Hematopoietic multipotent progenitor cell treated with erythropoietin and hydrocortisone succinate and interleukin-3 and kit ligand, for 6 days (in vitro differentiated cells): ENCODE results near the gene OXGR1.
A peak's percentile ranks its signal among the peaks of the same experiment; 100 is the strongest.
"Not testable (repeated sequence)": the region's sequence is repeated elsewhere in the genome, so short reads cannot be mapped to it uniquely, and the experiment has no call there.

Source experiments
- DNase-seq: peaks from one replicate; pipeline ENCODE4 v3.0.0-alpha.2; 2015

OXGR1 gene

GRCh38 chr13:97004886-97005285 lies 10.6 kb upstream of the OXGR1 start:
- DNase-seq = no peak

GRCh38 chr13:97004096-97004876 lies 10.0 kb upstream of the OXGR1 start:
- DNase-seq = no peak

- no peak for DNase-seq
Observed at GRCh38 chr13:97003071-97003470, 8.8 kb upstream of the OXGR1 start.

- no peak for DNase-seq
Observed at GRCh38 chr13:97002581-97002980, 8.3 kb upstream of the OXGR1 start.

DNA sequence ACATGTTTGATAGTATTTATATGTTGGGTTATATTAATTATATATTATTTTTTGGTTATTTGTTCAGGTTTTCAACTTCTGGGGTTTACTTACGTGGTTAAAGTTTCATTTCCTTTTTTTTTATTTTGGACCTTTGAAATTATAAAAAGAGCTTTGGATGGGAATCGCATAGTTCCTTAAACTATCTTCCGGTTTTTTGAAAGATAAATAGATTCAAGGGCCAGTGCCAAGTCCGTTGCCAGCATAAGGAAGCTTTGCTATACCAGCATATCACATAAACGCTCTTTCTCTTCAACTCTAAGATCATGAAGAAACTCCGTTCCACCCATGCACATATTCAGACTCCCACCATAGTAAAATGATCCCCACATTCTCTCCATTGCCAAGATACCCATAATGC lies 7.4 kb upstream of the OXGR1 start:
- no peak for DNase-seq

GRCh38 chr13:97000295-97000925 lies 6.1 kb upstream of the OXGR1 start:
- DNase-seq = no peak

GRCh38 chr13:96999091-96999490 lies 4.8 kb upstream of the OXGR1 start:
- no peak for DNase-seq

DNA sequence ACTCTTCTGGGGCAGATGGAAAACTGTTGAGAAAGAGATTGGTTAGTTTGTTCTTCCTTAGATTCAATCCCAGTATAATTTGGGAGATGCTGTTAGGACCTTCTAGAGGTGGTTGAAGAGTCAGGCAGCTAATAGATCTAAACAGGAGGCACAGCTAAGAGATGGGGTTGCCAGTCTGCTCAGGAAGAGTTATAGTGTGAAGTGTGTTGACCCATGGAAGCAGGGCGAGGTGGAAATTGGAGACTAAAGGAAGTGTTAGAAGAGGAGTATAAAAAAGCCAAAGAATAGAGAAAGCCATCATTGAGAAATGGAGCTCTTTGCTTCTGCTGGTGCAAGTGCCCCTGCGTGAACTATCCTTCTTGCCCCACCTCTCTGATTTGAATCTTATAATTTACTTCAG lies 3.8 kb upstream of the OXGR1 start:
- no peak for DNase-seq

DNA sequence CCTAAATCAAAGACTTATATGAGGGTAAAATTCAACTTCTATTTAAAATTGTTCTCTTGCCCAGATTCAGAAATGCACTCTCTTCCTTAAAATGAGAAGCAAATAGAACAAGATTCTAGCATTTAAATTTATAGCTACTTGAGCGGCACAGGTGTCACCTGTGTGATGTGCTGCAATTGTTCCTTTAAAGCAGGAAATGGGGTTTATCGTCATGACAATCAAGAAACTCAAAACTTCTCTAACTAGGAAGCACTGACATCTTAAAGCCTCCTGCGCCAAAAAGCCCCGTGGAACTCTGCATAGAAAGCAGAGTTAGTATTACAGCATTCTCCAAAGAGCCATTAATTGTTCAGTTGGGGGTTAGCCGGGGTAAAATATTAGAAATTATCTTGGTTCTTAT lies 2.6 kb upstream of the OXGR1 start:
- DNase-seq = no peak

GRCh38 chr13:96996107-96996506 lies 1.8 kb upstream of the OXGR1 start:
- DNase-seq = no peak

DNA sequence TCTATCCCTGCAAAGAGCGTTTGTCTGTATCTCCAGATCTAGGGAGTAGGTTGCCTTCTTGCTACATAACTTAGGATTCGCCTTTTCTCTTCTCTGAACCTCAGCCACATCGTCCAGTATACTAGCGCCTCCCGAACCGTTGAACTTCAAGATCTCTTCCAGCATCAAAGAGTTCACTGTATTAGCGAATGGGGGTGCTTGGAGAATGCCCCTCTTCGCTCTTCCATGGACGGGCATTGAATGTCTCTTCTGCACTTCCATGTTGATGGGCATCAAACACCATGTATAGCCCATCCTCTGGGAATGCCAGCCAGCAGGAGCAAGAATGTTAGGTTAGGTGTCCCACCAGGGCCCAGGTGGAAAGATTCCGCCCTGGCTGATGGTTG lies 575 bp upstream of the OXGR1 start:
- DNase-seq = no peak

DNA sequence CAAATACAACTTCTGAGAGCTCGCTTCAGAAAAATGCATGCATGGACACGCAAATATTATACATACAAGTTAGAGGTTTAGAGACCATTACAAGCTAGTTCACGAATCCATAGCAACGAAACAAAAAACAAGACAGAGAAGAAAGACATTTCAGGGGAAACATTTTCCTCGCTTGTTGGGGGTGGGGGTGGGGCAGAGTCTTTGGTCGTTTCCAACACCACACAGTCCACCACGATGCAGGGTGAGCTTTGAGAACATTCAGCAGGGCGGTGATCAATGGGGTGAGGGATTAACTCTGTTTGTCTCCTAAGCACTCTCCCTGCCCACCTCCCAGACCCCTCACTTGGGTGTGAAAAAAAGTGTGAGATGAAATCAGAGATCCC lies 651 bp downstream of the OXGR1 start:
- no peak for DNase-seq

- DNase-seq = no peak
Observed at GRCh38 chr13:96992633-96993032, 1.6 kb downstream of the OXGR1 start.

GRCh38 chr13:96991072-96991471 lies 3.2 kb downstream of the OXGR1 start:
- no peak for DNase-seq

DNA sequence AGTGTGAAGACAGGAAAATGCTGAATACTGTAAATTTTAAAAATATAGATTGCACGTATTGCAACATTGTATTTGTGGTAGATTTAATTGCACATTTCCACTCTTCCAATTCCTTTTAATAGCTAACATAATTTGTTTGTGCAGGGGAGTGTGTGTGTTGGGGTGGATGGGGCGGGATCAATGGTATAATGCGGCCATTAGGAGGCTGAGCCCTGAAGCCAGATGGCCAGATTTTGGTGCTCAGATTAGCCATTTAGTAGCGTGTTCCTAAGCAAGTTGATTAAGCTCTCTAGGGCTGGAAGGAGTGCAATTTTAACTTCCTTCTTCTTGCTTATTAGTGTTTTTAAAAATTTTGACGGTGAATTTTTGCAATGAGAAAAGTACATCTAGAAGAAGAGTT lies 5.8 kb downstream of the OXGR1 start:
- DNase-seq = no peak

- peak; percentile 15 for DNase-seq
Observed at GRCh38 chr13:96984051-96984508, 10.2 kb downstream of the OXGR1 start.

GRCh38 chr13:96982672-96983071 lies 11.6 kb downstream of the OXGR1 start:
- DNase-seq = peak; percentile 14

DNA sequence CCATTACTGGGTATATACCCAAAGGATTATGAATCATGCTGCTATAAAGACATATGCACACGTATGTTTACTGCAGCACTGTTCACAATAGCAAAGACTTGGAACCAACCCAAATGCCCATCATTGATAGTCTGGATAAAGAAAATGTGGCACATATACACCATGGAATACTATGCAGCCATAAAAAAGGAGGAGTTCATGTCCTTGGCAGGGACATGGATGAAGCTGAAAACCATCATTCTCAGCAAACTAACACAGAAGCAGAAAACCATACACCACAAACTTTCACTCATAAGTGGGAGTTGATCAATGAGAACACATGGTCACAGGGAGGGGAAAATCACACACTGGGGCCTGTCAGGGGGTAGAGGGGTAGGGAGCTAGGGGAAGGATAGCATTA lies 14.4 kb downstream of the OXGR1 start:
- not testable (repeated sequence) for DNase-seq

GRCh38 chr13:96968027-96968426 lies 26.2 kb downstream of the OXGR1 start:
- peak; percentile 2 for DNase-seq

GRCh38 chr13:96967248-96967745 lies 27.0 kb downstream of the OXGR1 start:
- peak; percentile 16 for DNase-seq

- no peak for DNase-seq
Observed at GRCh38 chr13:96966415-96967102, 27.7 kb downstream of the OXGR1 start.

GRCh38 chr13:96963786-96964475 lies 30.3 kb downstream of the OXGR1 start:
- DNase-seq = no peak

GRCh38 chr13:96960379-96960778 lies 33.9 kb downstream of the OXGR1 start:
- DNase-seq = no peak
